Measurements from ENCODE around the gene CHRNB2. TPM values are rescaled to one million over a fixed set of nuclear protein-coding genes. Genes with fewer than 3 reads are reported as not detected.

CHRNB2 gene
- total RNA-seq, 4 donors from 2014 or later, result not detected

- peaks cover 0 to 4% (median 0%) of the 10 kb centered on the region in 4 donors for H3K4me1 ChIP-seq
- TF ChIP-seq EP300 (IDR thresholded peaks at IDR 0.05), result no peak
- TF ChIP-seq CTCF (IDR thresholded peaks at IDR 0.05), result no peak
- no peak for TF ChIP-seq POLR2A (IDR thresholded peaks at IDR 0.05)
- WGBS, 2 donors, result 88 to 92% methylated on average over 8 of the region's 8 CpGs
- H3K4me3 ChIP-seq, result no peak overlapping the region
- H3K27me3 ChIP-seq, result no peaks in the 10 kb centered on the region
- H3K36me3 ChIP-seq, result peaks cover under 1 to 69% (median 20%) of the 10 kb centered on the region in 3 donors
- no peaks in the 10 kb centered on the region for H3K9me3 ChIP-seq
- no peak for DNase-seq (ENCODE audit: low spot score in 2 of 2)
- no peak overlapping the region for H3K27ac ChIP-seq
Measured at GRCh38 chr1:154579374-154579773, 11.8 kb downstream of the CHRNB2 start.

GRCh38 chr1:154581766-154582165 lies 14.2 kb downstream of the CHRNB2 start:
- WGBS, 2 donors, result 72 to 86% methylated on average over 3 of the region's 3 CpGs
- DNase-seq (ENCODE audit: low spot score in 2 of 2), result no peak
- Histone ChIP-seq H3K9me3 (no peaks in the 10 kb centered on the region), H3K4me3 (no peak overlapping the region), H3K27ac (no peak overlapping the region), H3K4me1 (peaks cover 0 to 4% (median 0%) of the 10 kb centered on the region in 4 donors), H3K27me3 (no peaks in the 10 kb centered on the region), H3K36me3 (peaks cover 5 to 93% (median 44%) of the 10 kb centered on the region in 3 donors)
- no peak for TF ChIP-seq EP300 (IDR thresholded peaks at IDR 0.05)
- no peak for TF ChIP-seq CTCF (IDR thresholded peaks at IDR 0.05)
- TF ChIP-seq POLR2A (IDR thresholded peaks at IDR 0.05), result no peak

GRCh38 chr1:154582885-154583284 lies 15.3 kb downstream of the CHRNB2 start:
- H3K27ac ChIP-seq, result no peak overlapping the region
- H3K36me3 ChIP-seq, result peaks cover 8 to 100% (median 54%) of the 10 kb centered on the region in 3 donors

GRCh38 chr1:154583773-154584172 lies 16.2 kb downstream of the CHRNB2 start:
- Histone ChIP-seq H3K4me3 (no peak overlapping the region), H3K27me3 (no peaks in the 10 kb centered on the region), H3K36me3 (peaks cover 8 to 100% (median 63%) of the 10 kb centered on the region in 3 donors), H3K4me1 (no peaks in the 10 kb centered on the region), H3K9me3 (no peaks in the 10 kb centered on the region), H3K27ac (no peak overlapping the region)
- WGBS, 2 donors, result 64 to 65% methylated on average over 6 to 9 of the region's 9 CpGs
- DNase-seq (ENCODE audit: low spot score in 2 of 2), result no peak
- TF ChIP-seq POLR2A (IDR thresholded peaks at IDR 0.05) (no peak), EP300 (IDR thresholded peaks at IDR 0.05) (no peak), CTCF (IDR thresholded peaks at IDR 0.05) (no peak)

More at GRCh38 chr1:154582885-154583284, 15.3 kb downstream of the CHRNB2 start:
- WGBS, 2 donors, result 88 to 93% methylated on average over 6 of the region's 6 CpGs
- no peak for TF ChIP-seq EP300 (IDR thresholded peaks at IDR 0.05)
- TF ChIP-seq CTCF (IDR thresholded peaks at IDR 0.05), result no peak
- TF ChIP-seq POLR2A (IDR thresholded peaks at IDR 0.05), result no peak
- no peaks in the 10 kb centered on the region for H3K27me3 ChIP-seq
- no peaks in the 10 kb centered on the region for H3K9me3 ChIP-seq
- peaks cover 0 to 1% (median 0%) of the 10 kb centered on the region in 4 donors for H3K4me1 ChIP-seq
- DNase-seq (ENCODE audit: low spot score in 2 of 2), result no peak
- H3K4me3 ChIP-seq, result no peak overlapping the region

- no peaks in the 10 kb centered on the region for H3K4me1 ChIP-seq
- 81 to 86% methylated on average over 9 of the region's 9 CpGs for WGBS, 2 donors
- H3K27ac ChIP-seq, result no peak overlapping the region
- H3K4me3 ChIP-seq, result no peak overlapping the region
- TF ChIP-seq CTCF (IDR thresholded peaks at IDR 0.05), result no peak
- H3K27me3 ChIP-seq, result no peaks in the 10 kb centered on the region
- H3K36me3 ChIP-seq, result peaks cover 8 to 100% (median 69%) of the 10 kb centered on the region in 3 donors
- no peaks in the 10 kb centered on the region for H3K9me3 ChIP-seq
- DNase-seq (ENCODE audit: low spot score in 2 of 2), result no peak
Measured at GRCh38 chr1:154584267-154584994, 16.9 kb downstream of the CHRNB2 start.

Data from tibial nerve (tissue), 4 donors.